ENCODE measurements around the gene LIF. TPM values are rescaled to one million over a fixed set of nuclear protein-coding genes. Genes with fewer than 3 reads are reported as not detected.
A peak's percentile ranks its signal among the peaks of the same experiment; 100 is the strongest.

LIF gene
- total and polyA plus RNA-seq, 2 of the 4 experiments (the other 2 are of a cell fraction): 130 to 214 TPM

DNA sequence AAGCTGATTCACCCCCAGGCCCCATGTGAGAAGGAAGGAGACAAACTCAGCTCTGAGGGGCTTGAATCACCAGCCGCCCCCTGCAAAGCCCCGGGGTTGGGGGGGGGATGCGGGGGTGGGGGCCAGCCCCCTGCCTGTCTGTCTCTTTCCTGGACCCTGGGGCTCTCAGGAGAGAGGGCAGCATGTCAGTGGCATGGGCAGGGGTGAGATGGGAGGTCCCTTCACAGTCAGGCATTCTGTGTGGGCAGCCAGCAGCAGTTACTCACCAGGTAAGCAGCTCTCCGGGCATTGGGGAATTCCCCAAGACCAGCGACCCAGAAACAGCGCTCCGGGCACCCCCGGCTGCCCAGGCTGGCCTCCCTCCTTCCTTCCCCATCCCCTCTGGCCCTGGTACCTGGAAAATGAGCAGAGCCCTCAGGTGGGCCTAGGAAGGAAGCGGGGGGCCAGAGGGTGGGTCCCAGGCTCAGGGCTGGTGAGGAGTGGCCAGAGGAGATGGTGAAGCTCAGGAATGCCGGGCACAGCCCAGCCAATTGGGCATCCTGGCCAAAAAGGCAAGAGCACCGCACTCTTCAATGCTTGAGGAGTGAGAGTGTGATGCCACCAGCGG is 4.2 kb upstream of the LIF start:
- Histone ChIP-seq H3K4me3 (ENCODE audit: insufficient read depth, low read depth, low read length) (no peak overlapping the region), H3K27me3 (ENCODE audit: control insufficient read depth, insufficient read depth, low read length) (no peaks in the 10 kb centered on the region), H3K36me3 (ENCODE audit: control insufficient read depth, insufficient read depth, low read length) (no peaks in the 10 kb centered on the region), H3K9ac (ENCODE audit: low read depth, low read length) (no peak overlapping the region), H3K9me3 (ENCODE audit: control insufficient read depth, insufficient read depth, low read length) (no peaks in the 10 kb centered on the region), H3K23ac (ENCODE audit: low read depth, low read length) (no peak overlapping the region; the same call in 1 of the 2 replicates), H3K18ac (ENCODE audit: low read depth, low read length) (peak overlapping the region; percentile 66), H4K20me1 (ENCODE audit: insufficient read depth, low read length) (no peaks in the 10 kb centered on the region), H3K79me1 (ENCODE audit: low read depth in 1 of 2, low read length in 2 of 2) (peaks cover 4 to 15% of the 10 kb centered on the region in 2 experiments; a peak in 3 of 4 replicates), H3K4me1 (ENCODE audit: control insufficient read depth, insufficient read depth, low read length) (peaks cover 54% of the 10 kb centered on the region), H2AK9ac (replicated peaks; ENCODE audit: low read depth, low read length, poor library complexity) (peak overlapping the region; percentile 89), H2BK20ac (ENCODE audit: low read depth, low read length) (peak overlapping the region; percentile 89), H3K4ac (ENCODE audit: low read depth, low read length) (peak overlapping the region; percentile 95), H3K27ac (ENCODE audit: insufficient read depth, low read length) (peak overlapping the region; percentile 76), H2BK5ac (ENCODE audit: low read depth, low read length, poor library complexity, severe bottlenecking) (peak overlapping the region; percentile 70), H2AK5ac (ENCODE audit: low read depth, low read length) (peak overlapping the region; percentile 100), H2AFZ (replicated peaks; ENCODE audit: low read length, poor library complexity) (peak overlapping the region; percentile 71), H4K5ac (ENCODE audit: low read depth, low read length) (peak overlapping the region; percentile 87), H2BK120ac (ENCODE audit: low read depth, low read length) (peak overlapping the region; percentile 96), H4K8ac (ENCODE audit: low read depth in 2 of 2, low read length in 2 of 2) (peak overlapping the region; percentile 98), H3K9me1 (ENCODE audit: insufficient read depth, low read length) (peaks cover 16% of the 10 kb centered on the region), H3K14ac (replicated peaks; ENCODE audit: low read depth, low read length) (peak overlapping the region; percentile 41; the same call in 1 of the 2 replicates), H2BK15ac (ENCODE audit: low read depth, low read length) (peak overlapping the region; percentile 99; the same call in 2 of the 3 replicates), H3K56ac (ENCODE audit: extremely low read depth, insufficient read depth, low read length) (no peak overlapping the region), H4K91ac (ENCODE audit: insufficient read depth, low read depth, low read length) (peak overlapping the region; percentile 97), H3K4me2 (ENCODE audit: low read depth, low read length) (no peak overlapping the region)
- ChIA-PET POLR2A (ENCODE audit: unreplicated experiment) (interaction anchor here (0.6 to 0.9 kb wide), 2 partner anchors 20 to 38 kb away, joined by 3 read pairs; no protein-coding TSS in a partner anchor), CTCF (no interaction called here)
- no CpG with 5 or more reads among the region's 12 CpGs for WGBS, 2 experiments (ENCODE audit: extremely low coverage in 2 of 2, insufficient read length in 1 of 2)
- ATAC-seq (ENCODE audit: low read depth): peak; percentile 7; the same call in 1 of the 2 replicates
- BruUV-seq (replicated peaks): no TSS peak
- dilution Hi-C loops (cut with HindIII; ENCODE audit: low sequenced_read_pairs, unreplicated experiment) (no loop called here), intact Hi-C loops (cut with micrococcal nuclease) (no loop called here), in situ Hi-C loops (cut with MboI; ENCODE audit: low sequenced_read_pairs) (no loop called here)
- DNase-seq: peak; percentile 86
- TF ChIP-seq RCOR1 (IDR thresholded peaks at IDR 0.05; ENCODE audit: insufficient replicate concordance, low read length): no peak
- TF ChIP-seq FOS (IDR thresholded peaks at IDR 0.05; ENCODE audit: low read depth, low read length): peak; percentile 51
- no peak for TF ChIP-seq SMC3 (IDR thresholded peaks at IDR 0.05; ENCODE audit: low read depth, low read length)
- TF ChIP-seq, protein P1, sequence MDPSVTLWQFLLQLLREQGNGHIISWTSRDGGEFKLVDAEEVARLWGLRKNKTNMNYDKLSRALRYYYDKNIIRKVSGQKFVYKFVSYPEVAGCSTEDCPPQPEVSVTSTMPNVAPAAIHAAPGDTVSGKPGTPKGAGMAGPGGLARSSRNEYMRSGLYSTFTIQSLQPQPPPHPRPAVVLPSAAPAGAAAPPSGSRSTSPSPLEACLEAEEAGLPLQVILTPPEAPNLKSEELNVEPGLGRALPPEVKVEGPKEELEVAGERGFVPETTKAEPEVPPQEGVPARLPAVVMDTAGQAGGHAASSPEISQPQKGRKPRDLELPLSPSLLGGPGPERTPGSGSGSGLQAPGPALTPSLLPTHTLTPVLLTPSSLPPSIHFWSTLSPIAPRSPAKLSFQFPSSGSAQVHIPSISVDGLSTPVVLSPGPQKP (IDR thresholded peaks at IDR 0.05; ENCODE audit: borderline replicate concordance, low read depth, low read length): no peak
- TF ChIP-seq, protein P2, sequence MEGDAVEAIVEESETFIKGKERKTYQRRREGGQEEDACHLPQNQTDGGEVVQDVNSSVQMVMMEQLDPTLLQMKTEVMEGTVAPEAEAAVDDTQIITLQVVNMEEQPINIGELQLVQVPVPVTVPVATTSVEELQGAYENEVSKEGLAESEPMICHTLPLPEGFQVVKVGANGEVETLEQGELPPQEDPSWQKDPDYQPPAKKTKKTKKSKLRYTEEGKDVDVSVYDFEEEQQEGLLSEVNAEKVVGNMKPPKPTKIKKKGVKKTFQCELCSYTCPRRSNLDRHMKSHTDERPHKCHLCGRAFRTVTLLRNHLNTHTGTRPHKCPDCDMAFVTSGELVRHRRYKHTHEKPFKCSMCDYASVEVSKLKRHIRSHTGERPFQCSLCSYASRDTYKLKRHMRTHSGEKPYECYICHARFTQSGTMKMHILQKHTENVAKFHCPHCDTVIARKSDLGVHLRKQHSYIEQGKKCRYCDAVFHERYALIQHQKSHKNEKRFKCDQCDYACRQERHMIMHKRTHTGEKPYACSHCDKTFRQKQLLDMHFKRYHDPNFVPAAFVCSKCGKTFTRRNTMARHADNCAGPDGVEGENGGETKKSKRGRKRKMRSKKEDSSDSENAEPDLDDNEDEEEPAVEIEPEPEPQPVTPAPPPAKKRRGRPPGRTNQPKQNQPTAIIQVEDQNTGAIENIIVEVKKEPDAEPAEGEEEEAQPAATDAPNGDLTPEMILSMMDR (conservative IDR thresholded peaks at IDR 0.05; ENCODE audit: low read depth, low read length): no peak
- TF ChIP-seq, protein P3, sequence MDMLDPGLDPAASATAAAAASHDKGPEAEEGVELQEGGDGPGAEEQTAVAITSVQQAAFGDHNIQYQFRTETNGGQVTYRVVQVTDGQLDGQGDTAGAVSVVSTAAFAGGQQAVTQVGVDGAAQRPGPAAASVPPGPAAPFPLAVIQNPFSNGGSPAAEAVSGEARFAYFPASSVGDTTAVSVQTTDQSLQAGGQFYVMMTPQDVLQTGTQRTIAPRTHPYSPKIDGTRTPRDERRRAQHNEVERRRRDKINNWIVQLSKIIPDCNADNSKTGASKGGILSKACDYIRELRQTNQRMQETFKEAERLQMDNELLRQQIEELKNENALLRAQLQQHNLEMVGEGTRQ (IDR thresholded peaks at IDR 0.05; ENCODE audit: low read depth, low read length): 0 out of 2 replicates have a peak, but pooled peaks have one; percentile 17
- no peak for TF ChIP-seq CEBPB (IDR thresholded peaks at IDR 0.05; ENCODE audit: low read depth, low read length)
- no peak for TF ChIP-seq MAFK (IDR thresholded peaks at IDR 0.05; ENCODE audit: low read depth, low read length)
- peak; percentile 26; the same call in 1 of the 2 replicates for TF ChIP-seq MXI1 (IDR thresholded peaks at IDR 0.05; ENCODE audit: borderline replicate concordance, low read depth, low read length)
- TF ChIP-seq RFX5 (IDR thresholded peaks at IDR 0.05; ENCODE audit: low read depth, low read length): no peak
- TF ChIP-seq POLR2A (IDR thresholded peaks at IDR 0.05; ENCODE audit: low read depth, low read length): no peak
- TF ChIP-seq MAZ (IDR thresholded peaks at IDR 0.05; ENCODE audit: borderline replicate concordance, low read depth, low read length): peak; percentile 24
- no peak for TF ChIP-seq BHLHE40 (IDR thresholded peaks at IDR 0.05; ENCODE audit: low read depth, low read length)
- no peak; the same call in 1 of the 2 replicates for TF ChIP-seq CHD1 (IDR thresholded peaks at IDR 0.05; ENCODE audit: low read depth, low read length)
- no peak for TF ChIP-seq NFE2L2 (IDR thresholded peaks at IDR 0.05; ENCODE audit: low read depth, low read length)
